ENCODE measurements around the gene UNC13C.
A peak's percentile ranks its signal among the peaks of the same experiment; 100 is the strongest.

Gene UNC13C

DNA sequence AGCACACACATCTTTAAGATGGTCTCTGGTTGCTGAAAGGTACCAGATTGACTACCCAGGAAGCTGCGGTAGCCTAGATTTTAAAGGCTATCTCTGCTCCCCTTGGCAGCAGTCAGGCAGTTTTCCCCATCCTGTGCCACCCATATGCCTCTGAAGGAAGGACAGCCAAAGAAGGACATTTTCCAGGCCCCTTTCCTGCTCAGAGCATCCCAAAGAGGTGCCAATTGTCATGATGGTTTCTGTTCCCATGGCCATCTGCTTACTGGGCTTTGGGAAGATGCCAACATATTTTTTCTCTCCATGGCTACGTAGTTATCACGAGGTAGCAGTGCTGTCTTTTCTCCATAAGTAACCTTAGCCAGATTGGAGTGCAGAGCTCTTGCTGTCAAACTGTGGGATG, 39.7 kb downstream of the UNC13C start:
- no peak for TF ChIP-seq ZFX (IDR thresholded peaks at IDR 0.05)
- TF ChIP-seq, protein P1, sequence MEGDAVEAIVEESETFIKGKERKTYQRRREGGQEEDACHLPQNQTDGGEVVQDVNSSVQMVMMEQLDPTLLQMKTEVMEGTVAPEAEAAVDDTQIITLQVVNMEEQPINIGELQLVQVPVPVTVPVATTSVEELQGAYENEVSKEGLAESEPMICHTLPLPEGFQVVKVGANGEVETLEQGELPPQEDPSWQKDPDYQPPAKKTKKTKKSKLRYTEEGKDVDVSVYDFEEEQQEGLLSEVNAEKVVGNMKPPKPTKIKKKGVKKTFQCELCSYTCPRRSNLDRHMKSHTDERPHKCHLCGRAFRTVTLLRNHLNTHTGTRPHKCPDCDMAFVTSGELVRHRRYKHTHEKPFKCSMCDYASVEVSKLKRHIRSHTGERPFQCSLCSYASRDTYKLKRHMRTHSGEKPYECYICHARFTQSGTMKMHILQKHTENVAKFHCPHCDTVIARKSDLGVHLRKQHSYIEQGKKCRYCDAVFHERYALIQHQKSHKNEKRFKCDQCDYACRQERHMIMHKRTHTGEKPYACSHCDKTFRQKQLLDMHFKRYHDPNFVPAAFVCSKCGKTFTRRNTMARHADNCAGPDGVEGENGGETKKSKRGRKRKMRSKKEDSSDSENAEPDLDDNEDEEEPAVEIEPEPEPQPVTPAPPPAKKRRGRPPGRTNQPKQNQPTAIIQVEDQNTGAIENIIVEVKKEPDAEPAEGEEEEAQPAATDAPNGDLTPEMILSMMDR (conservative IDR thresholded peaks at IDR 0.05) = no peak
- no peak overlapping the region for H3K27ac ChIP-seq

DNA sequence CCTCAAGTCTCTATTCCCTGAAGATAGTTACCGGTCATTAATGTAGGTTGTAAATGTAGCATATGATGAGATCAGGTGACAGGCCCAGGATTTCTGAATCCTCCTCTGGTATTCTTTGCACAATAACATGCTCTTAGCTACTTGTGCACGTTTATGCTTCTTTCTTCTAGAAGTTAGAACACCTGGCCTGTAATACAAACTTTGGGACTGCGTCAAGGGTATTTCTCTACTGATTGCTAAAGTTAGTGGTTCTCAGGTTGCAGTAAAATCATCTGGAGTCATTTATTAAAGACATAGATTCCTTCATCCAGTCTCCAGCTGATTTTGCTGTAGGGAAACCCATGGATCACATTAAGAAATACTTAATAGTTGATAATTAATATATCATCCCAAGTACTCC, 48.0 kb downstream of the UNC13C start:
- no peak for TF ChIP-seq ZFX (IDR thresholded peaks at IDR 0.05)
- TF ChIP-seq, protein P1 (conservative IDR thresholded peaks at IDR 0.05) = no peak
- H3K27ac ChIP-seq = no peak overlapping the region

DNA sequence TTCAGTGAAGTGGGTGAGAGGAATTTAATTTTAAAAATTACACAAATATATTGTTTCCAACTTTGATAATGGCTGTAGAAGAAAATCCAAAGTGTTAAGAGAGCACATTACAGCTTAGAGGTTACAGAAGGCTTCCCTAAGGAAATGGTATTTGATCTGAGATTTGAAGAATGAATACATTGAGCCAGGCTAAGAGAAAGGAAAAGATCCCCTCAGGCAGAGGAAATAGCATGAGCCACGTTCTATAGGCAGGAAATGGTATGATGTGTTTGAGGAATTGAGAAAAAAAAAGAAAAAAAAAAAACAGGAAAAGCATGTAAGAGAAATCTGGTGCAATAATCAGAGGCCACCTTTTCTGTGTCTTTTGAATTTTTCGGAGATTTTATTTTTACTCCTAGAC, 48.6 kb downstream of the UNC13C start:
- no peak for TF ChIP-seq ZFX (IDR thresholded peaks at IDR 0.05)
- TF ChIP-seq, protein P1 (conservative IDR thresholded peaks at IDR 0.05) = no peak
- no peak overlapping the region; the same call in 1 of the 2 replicates for H3K27ac ChIP-seq

DNA sequence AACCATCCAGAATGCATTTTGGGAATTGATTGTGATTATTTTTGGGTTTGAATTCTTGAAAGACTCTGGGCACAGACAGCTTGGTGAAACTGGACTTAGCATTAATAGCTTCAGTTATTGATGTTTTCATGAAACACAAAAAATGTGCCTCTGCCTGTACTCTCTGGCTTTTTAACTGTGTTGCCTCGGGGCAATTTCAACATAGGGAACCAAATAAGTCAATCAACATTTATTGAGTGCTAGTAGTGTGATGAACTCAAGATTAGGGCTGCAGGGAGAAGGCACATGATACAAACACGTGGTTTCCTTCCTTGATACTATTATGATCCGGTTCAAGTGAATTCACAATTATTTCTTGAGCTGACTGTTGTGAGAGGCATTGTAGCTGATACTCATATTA, 50.8 kb downstream of the UNC13C start:
- no peak overlapping the region for H3K27ac ChIP-seq
- TF ChIP-seq, protein P1 (conservative IDR thresholded peaks at IDR 0.05) = no peak
- TF ChIP-seq ZFX (IDR thresholded peaks at IDR 0.05) = no peak

DNA sequence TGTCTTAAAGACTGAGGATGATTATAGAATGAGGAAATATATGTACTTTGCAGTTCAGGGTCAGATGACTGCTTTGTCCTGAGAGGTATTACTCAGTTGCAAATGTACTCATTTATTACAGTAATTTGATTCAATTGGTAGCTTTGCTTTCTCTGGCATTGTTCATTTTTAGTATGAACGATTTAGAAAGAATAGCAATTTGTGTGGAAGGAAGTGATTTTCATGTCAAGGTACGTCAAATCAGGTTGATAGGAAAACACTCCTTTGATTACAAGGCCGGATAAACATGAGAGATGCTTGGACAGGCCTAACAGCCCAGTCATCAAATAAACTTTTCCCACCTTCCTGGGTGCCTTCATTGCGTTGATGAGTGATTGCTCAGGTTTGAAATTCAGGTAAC, 53.8 kb downstream of the UNC13C start:
- no peak overlapping the region for H3K27ac ChIP-seq
- TF ChIP-seq, protein P1 (conservative IDR thresholded peaks at IDR 0.05) = no peak
- TF ChIP-seq ZFX (IDR thresholded peaks at IDR 0.05) = no peak

DNA sequence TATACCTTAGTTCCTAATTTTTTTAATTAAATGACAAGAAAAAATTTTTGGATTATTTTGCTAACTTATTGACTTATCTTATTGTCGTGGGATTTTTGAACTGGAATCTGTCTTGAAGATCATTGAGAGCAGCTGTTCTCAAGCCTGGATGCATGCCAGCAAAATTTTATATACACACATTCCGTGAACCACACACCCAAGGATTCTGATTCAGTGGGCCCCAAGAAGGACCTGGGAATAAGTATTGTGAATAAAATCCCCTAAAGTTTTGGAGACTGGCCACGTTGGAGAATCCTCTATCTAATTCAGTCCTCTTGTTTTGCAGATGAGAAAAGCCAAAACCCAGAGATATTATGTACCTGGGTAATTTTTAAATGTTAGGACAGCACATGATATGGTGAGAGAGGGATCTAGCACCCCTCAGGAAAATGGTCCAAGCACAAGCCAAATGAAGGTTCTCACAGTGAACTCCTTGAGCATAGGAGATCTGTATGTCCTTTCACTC, 55.2 kb downstream of the UNC13C start:
- no peak for TF ChIP-seq ZFX (IDR thresholded peaks at IDR 0.05)
- TF ChIP-seq, protein P1 (conservative IDR thresholded peaks at IDR 0.05) = no peak
- peak overlapping the region; percentile 72; the same call in 1 of the 2 replicates for H3K27ac ChIP-seq

DNA sequence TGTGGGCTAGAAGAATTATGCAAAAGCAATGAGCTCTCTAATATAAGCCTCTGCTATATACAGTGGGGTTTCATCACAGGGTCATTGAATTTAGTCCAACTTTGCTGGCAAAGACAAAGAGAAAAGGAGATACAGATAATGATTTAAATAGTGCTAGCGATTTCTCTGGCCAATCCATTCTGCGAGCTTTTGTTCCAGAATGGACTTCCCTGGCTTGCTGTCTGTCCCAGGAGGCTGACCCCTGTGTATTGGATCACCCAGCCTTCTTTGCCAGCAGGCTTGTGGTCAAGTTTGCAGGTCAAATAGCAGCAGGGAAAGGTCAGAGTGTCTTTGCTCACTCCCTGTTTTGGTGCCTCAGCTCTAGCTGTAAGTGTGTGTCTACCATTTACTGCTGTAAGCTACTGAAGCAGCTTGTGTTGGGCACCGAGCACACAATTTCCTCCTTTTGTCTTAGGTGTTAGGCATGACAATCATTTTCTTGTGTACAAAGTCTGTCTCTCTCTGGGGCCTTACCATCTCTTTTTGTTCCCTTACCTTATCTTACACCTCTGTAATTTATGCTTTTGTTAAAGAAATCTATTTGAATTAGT, 55.7 kb downstream of the UNC13C start:
- TF ChIP-seq ZFX (IDR thresholded peaks at IDR 0.05) = no peak
- TF ChIP-seq, protein P1 (conservative IDR thresholded peaks at IDR 0.05) = no peak
- H3K27ac ChIP-seq = peak overlapping the region; percentile 72
